Measurements from ENCODE around the gene RTN4RL1.
"Not testable (repeated sequence)": the region's sequence is repeated elsewhere in the genome, so short reads cannot be mapped to it uniquely, and the experiment has no call there.

RTN4RL1 gene

GRCh38 chr17:2024572-2025219 is 438 bp downstream of the RTN4RL1 start:
- DNase-seq: no peak

GRCh38 chr17:2023692-2024571 is 1.2 kb downstream of the RTN4RL1 start:
- peak; percentile 38 for DNase-seq

GRCh38 chr17:2023256-2023655 is 1.9 kb downstream of the RTN4RL1 start:
- DNase-seq: no peak

GRCh38 chr17:2022647-2023240 is 2.4 kb downstream of the RTN4RL1 start:
- DNase-seq: no peak

- no peak for DNase-seq
Observed at GRCh38 chr17:2020721-2021120, 4.4 kb downstream of the RTN4RL1 start.

- no peak for DNase-seq
Observed at GRCh38 chr17:2019723-2020122, 5.4 kb downstream of the RTN4RL1 start.

- DNase-seq: no peak
Observed at GRCh38 chr17:2018716-2019510, 6.2 kb downstream of the RTN4RL1 start.

GRCh38 chr17:2017274-2017941 is 7.7 kb downstream of the RTN4RL1 start:
- no peak for DNase-seq

GRCh38 chr17:2016494-2016893 is 8.6 kb downstream of the RTN4RL1 start:
- DNase-seq: no peak

GRCh38 chr17:2015314-2015713 is 9.8 kb downstream of the RTN4RL1 start:
- no peak for DNase-seq

GRCh38 chr17:2013994-2014317 is 11.2 kb downstream of the RTN4RL1 start:
- DNase-seq: no peak

GRCh38 chr17:2013220-2013993 is 11.7 kb downstream of the RTN4RL1 start:
- not testable (repeated sequence) for DNase-seq

GRCh38 chr17:2012499-2012898 is 12.6 kb downstream of the RTN4RL1 start:
- DNase-seq: no peak

GRCh38 chr17:2011411-2012371 is 13.4 kb downstream of the RTN4RL1 start:
- no peak for DNase-seq

GRCh38 chr17:2009737-2010136 is 15.4 kb downstream of the RTN4RL1 start:
- no peak for DNase-seq

GRCh38 chr17:2008332-2009126 is 16.6 kb downstream of the RTN4RL1 start:
- no peak for DNase-seq

- DNase-seq: no peak
Observed at GRCh38 chr17:2004435-2004952, 20.6 kb downstream of the RTN4RL1 start.

- no peak for DNase-seq
Observed at GRCh38 chr17:2003525-2003924, 21.6 kb downstream of the RTN4RL1 start.

GRCh38 chr17:2002767-2003329 is 22.3 kb downstream of the RTN4RL1 start:
- DNase-seq: no peak

Measured in activated CD4-positive, alpha-beta T cell treated with anti-CD3 and anti-CD28 coated beads, Interleukin-2, amount 50 U/mL, for 1 hour (primary cell).